ENCODE results near the gene PTPN14.

- TF ChIP-seq RFX5 (IDR thresholded peaks at IDR 0.05; ENCODE audit: low read depth, low read length): no peak
- TF ChIP-seq USF2 (IDR thresholded peaks at IDR 0.05; ENCODE audit: low read depth, low read length): no peak
- no peak for TF ChIP-seq CTCF (conservative IDR thresholded peaks at IDR 0.05; ENCODE audit: low read depth, low read length)
- no peak for TF ChIP-seq MAZ (IDR thresholded peaks at IDR 0.05; ENCODE audit: borderline replicate concordance, low read depth, low read length)
- TF ChIP-seq POLR2A (IDR thresholded peaks at IDR 0.05; ENCODE audit: low read depth, low read length): no peak
These were observed 1.8 kb upstream of the PTPN14 start for GRCh38 chr1:214553142-214553710.

Measured in IMR-90 (cell line).